PC-9 (cell line): ENCODE data around the gene TMEM38A.

Experiments used
- CTCF ChIP-seq: fragments of 200-600 bp; sonication (generic); conservative IDR thresholded peaks from 2 replicates; pipeline ENCODE4 v1.6.1; 2017; ENCODE audit warnings: mixed run types, antibody characterized with exemption, mild to moderate bottlenecking, moderate library complexity
- EZH2 ChIP-seq: fragments of 200-600 bp; sonication (generic); IDR thresholded peaks from 2 replicates; pipeline ENCODE4 v1.8.0; 2017; ENCODE audit warnings: antibody characterized with exemption, low read depth

GRCh38 chr19:16649734-16650133 is 11.2 kb upstream of the TMEM38A start:
- no peak for TF ChIP-seq CTCF
- no peak for TF ChIP-seq EZH2
